ENCODE results near the gene MAGI2. TPM values are rescaled to one million over a fixed set of nuclear protein-coding genes. Genes with fewer than 3 reads are reported as not detected.
A peak's percentile ranks its signal among the peaks of the same experiment; 100 is the strongest.

MAGI2 gene
- total RNA-seq, 1 donor = 18.8 TPM

- TF ChIP-seq CTCF (IDR thresholded peaks at IDR 0.05; ENCODE audit: extremely low read depth, low read depth, low read length) = no peak
- no peaks in the 10 kb centered on the region for H3K4me1 ChIP-seq (ENCODE audit: insufficient read depth, low read length)
These were observed 1046.9 kb downstream of the MAGI2 start for GRCh38 chr7:78406531-78406930.

DNA sequence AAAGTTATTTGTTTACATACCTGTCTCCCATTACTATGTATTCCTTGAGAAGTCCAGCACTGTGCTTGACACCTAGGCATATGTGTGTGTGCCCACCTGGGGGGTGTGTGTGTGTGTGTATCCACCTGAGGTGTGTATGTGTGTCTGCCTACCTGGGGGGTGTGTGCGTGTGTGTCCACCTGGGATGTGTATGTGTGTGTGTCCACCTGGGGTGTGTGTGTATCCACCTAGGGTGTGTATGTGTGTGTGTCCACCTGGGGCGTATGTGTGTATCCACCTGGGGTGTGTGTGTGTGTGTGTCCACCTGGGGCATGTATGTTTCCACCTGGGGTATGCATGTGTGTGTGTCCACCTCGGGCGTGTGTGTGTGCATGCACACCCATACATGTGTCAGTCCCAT is 1051.4 kb downstream of the MAGI2 start:
- no peak overlapping the region for H3K4me3 ChIP-seq (ENCODE audit: insufficient read depth, low read length)
- no peak overlapping the region for H3K27ac ChIP-seq (ENCODE audit: low read depth, low read length)
- H3K79me2 ChIP-seq (ENCODE audit: insufficient read depth, low read length) = no peaks in the 10 kb centered on the region
- no peaks in the 10 kb centered on the region for H4K20me1 ChIP-seq (ENCODE audit: insufficient read depth, low read length)
- H3K27me3 ChIP-seq (ENCODE audit: insufficient read depth, low read length) = no peaks in the 10 kb centered on the region
- DNase-seq (ENCODE audit: insufficient read length, low spot score, missing footprints) = no peak
- H3K9me3 ChIP-seq (ENCODE audit: low read depth, low read length) = no peaks in the 10 kb centered on the region
- H3K4me2 ChIP-seq (ENCODE audit: insufficient read depth, low read length) = no peak overlapping the region
- no peaks in the 10 kb centered on the region for H3K36me3 ChIP-seq (ENCODE audit: insufficient read depth, low read length)
- TF ChIP-seq CTCF (IDR thresholded peaks at IDR 0.05; ENCODE audit: extremely low read depth, low read depth, low read length) = no peak
- H2AFZ ChIP-seq (ENCODE audit: low read length) = no peak overlapping the region
- no peaks in the 10 kb centered on the region for H3K4me1 ChIP-seq (ENCODE audit: insufficient read depth, low read length)

More at GRCh38 chr7:78406531-78406930, 1046.9 kb downstream of the MAGI2 start:
- Histone ChIP-seq H3K27me3 (ENCODE audit: insufficient read depth, low read length) (no peaks in the 10 kb centered on the region), H3K27ac (ENCODE audit: low read depth, low read length) (no peak overlapping the region), H2AFZ (ENCODE audit: low read length) (no peak overlapping the region), H3K4me3 (ENCODE audit: insufficient read depth, low read length) (no peak overlapping the region), H3K4me2 (ENCODE audit: insufficient read depth, low read length) (no peak overlapping the region), H3K9me3 (ENCODE audit: low read depth, low read length) (no peaks in the 10 kb centered on the region), H4K20me1 (ENCODE audit: insufficient read depth, low read length) (no peaks in the 10 kb centered on the region), H3K79me2 (ENCODE audit: insufficient read depth, low read length) (no peaks in the 10 kb centered on the region), H3K36me3 (ENCODE audit: insufficient read depth, low read length) (no peaks in the 10 kb centered on the region)
- DNase-seq (ENCODE audit: insufficient read length, low spot score, missing footprints) = no peak

DNA sequence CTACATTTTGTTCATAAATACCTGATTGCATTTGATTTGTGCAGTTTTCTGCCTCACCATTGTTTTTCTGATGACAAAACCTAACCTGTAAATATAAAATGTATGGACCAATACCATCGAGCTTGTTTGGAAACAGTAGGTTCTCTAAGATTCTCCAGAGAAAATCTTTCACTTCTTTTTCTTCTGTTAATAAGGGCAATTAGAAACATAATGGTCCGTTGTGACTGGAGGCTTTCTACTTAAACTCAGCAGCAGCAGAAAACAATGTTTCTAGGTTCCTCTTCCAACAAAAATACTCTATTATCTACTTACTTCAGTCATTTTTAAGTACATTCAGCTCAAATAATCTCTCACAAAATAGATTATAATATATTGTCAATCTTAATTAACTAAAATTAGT is 1053.4 kb downstream of the MAGI2 start:
- DNase-seq (ENCODE audit: insufficient read length, low spot score, missing footprints) = peak; percentile 74

More for the DNA sequence above, 1053.4 kb downstream of the MAGI2 start:
- H3K9me3 ChIP-seq (ENCODE audit: low read depth, low read length) = no peaks in the 10 kb centered on the region
- H4K20me1 ChIP-seq (ENCODE audit: insufficient read depth, low read length) = no peaks in the 10 kb centered on the region
- peaks cover 6% of the 10 kb centered on the region for H3K4me1 ChIP-seq (ENCODE audit: insufficient read depth, low read length)
- H2AFZ ChIP-seq (ENCODE audit: low read length) = no peak overlapping the region
- H3K36me3 ChIP-seq (ENCODE audit: insufficient read depth, low read length) = no peaks in the 10 kb centered on the region
- H3K27ac ChIP-seq (ENCODE audit: low read depth, low read length) = no peak overlapping the region
- no peak overlapping the region for H3K4me2 ChIP-seq (ENCODE audit: insufficient read depth, low read length)
- no peaks in the 10 kb centered on the region for H3K79me2 ChIP-seq (ENCODE audit: insufficient read depth, low read length)
- no peak overlapping the region for H3K4me3 ChIP-seq (ENCODE audit: insufficient read depth, low read length)
- H3K27me3 ChIP-seq (ENCODE audit: insufficient read depth, low read length) = no peaks in the 10 kb centered on the region
- TF ChIP-seq CTCF (IDR thresholded peaks at IDR 0.05; ENCODE audit: extremely low read depth, low read depth, low read length) = no peak

Measured in osteoblast (primary cell).